NCI-H2081 (cell line): ENCODE data around the gene IFT88.
A peak's percentile ranks its signal among the peaks of the same experiment; 100 is the strongest.

ENCODE experiments used
- DNase-seq, 2 experiments: peaks; one replicate each; lab custom pipeline; 2025; lab: John Stamatoyannopoulos, UW

IFT88 gene

DNA sequence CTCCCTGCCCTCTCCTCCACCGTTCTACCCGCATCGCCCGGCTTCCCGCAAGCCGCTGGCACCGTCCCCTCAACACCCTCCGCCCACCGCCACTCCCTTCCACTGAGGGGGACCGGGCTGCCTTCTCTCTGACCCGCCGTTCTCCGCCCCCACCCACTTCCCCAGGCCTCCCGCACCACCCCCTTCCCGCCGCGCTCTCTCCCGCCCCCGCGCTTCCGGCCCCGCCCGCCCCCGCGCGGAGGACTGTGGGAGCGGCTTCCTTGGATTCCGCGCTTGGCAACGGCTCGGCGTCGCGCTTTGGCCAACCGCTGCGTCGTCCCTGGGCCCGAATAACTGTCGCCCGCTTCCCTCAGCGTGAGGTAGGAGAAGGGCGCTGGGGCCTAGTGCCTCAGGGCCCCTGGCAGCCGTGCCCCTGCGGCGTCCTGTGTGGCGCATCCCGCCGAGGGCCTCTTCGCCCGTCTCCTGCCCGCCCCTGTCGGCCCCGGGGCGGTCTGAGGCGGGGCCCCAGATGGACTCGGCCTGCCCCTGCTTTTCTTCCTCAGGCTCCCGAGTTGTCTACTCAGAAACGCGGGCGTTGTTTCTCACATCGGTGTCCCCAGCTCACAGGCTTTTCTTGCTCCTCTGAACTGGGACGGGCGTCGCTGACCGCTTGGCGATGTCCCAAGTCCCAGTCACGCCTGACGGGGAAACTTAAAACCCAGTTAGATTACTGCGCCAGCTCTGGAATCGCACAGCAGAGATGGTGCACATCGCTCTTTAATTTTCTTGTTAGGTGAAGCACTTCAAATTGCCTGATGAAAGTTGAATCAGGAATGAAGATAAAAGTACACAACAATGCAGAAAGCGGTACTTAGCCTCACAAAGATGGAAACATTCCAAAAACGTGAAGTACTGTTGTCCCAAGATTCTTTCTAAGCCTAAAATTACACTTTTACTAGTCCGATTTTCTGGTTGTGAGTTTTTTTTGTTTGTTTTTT is at the start of gene IFT88:
Gene IFT88 (plus strand): TSS at position 260 of the 977 bp plus-strand sequence. CDS start 7,229 bp downstream, outside the sequence.
- peak; percentile 82 to 83 for DNase-seq

GRCh38 chr13:20518660-20519100 is 48.3 kb upstream of the IFT88 start:
- no peak for DNase-seq

- no peak for DNase-seq
Observed at GRCh38 chr13:20519875-20520274, 47.1 kb upstream of the IFT88 start.

DNA sequence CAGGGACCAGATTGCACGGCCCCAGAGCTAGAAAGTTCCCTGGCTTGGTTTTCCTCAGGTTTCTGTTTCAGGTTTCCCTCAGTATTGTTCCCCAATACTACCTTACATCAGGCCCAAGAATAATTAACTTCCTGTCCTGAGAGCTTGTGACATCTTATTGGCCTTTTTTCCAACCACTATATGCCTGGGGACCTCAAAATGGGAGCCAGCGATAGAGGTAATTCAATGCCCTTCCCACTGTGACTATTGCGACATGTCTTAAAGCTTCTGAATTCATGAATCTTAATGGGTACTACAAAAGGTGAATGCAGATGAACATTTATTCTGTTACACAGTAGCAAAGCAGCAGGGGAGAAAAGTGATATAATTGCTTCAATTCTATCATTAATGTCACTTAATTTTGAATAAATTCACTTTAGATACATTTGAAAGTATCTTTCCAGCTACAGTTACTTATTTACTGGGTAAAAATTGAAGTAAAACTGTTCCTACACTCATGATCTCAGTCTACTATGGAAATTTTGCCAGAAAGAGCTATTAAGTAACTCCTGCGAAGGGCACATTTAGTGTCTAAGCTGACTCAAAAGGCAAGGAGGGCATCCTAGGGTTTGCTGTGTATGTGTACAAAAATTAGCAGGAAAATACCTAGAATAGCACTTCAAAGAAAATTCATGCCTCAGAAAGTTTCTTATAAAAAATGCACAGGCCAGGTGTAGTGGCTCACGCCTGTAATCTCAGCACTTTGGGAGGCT is 45.4 kb upstream of the IFT88 start:
- no peak for DNase-seq

GRCh38 chr13:20525144-20525600 is 41.8 kb upstream of the IFT88 start:
- DNase-seq: peak in 1 of 2 experiments; percentile 10

GRCh38 chr13:20525601-20526544 is 41.1 kb upstream of the IFT88 start, which contains the start of gene CRYL1:
Gene CRYL1, minus strand, starts transcription at chr13:20525857. Its CDS starts 63 bp downstream, at chr13:20525794.
- DNase-seq: peak; percentile 46 to 53

DNA sequence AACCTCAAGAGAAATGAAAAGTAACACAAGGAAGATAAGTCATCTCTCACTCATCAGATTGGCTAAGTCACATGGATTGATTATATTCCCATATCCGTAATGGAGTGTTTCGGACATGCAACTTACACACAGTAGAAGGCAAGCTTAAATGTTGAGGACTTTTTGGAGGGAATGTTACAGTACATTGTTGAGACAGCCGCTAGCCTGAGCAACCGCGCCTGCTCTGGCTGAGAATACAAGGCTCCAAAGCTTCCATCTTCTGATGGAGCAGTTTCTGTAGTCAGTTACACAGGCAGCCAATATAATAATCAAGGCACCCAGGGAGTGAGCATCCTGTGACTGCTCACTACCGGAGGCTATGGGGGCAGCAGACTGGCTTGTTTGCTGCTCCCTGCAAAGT is 40.3 kb upstream of the IFT88 start:
- DNase-seq: peak in 1 of 2 experiments; percentile 3

DNA sequence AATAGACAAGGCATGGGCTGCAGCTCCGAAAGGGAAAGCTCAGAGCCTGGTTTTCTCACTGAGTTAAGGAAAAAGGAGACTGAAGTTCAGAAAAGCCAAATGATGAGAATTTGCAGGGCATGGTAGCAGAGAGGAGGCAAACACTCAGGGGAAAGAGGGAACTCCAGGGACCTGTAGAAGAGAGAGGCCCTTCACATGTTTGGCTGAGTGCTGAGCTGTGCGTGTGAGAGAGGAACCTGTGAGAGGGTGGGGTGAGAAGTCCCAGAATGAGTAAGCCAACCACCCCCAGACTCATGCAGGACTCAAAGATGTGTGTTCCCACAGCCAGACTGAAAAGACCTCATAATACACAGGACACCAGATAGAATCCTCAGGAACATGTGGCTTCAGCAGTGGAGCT is 38.5 kb upstream of the IFT88 start:
- no peak for DNase-seq

GRCh38 chr13:20534038-20534608 is 32.8 kb upstream of the IFT88 start:
- no peak for DNase-seq

DNA sequence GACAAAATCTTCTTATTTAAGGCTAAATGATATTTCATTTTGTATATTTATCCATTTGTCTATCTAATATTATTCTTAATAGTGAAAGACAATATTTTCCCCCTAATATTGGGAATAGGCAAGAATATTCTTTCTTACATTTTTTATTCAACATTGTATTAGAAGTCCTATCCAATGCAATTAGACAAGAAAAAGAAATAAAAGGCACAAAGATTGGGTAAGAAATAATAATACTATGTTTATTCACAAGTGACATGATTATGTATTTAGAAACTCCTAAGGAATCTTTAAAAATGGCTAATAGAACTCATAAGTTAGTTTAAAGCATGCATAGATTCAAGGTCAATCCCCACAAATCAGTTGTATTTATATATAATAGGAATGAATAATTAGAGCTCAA is 30.0 kb upstream of the IFT88 start:
- no peak for DNase-seq

DNA sequence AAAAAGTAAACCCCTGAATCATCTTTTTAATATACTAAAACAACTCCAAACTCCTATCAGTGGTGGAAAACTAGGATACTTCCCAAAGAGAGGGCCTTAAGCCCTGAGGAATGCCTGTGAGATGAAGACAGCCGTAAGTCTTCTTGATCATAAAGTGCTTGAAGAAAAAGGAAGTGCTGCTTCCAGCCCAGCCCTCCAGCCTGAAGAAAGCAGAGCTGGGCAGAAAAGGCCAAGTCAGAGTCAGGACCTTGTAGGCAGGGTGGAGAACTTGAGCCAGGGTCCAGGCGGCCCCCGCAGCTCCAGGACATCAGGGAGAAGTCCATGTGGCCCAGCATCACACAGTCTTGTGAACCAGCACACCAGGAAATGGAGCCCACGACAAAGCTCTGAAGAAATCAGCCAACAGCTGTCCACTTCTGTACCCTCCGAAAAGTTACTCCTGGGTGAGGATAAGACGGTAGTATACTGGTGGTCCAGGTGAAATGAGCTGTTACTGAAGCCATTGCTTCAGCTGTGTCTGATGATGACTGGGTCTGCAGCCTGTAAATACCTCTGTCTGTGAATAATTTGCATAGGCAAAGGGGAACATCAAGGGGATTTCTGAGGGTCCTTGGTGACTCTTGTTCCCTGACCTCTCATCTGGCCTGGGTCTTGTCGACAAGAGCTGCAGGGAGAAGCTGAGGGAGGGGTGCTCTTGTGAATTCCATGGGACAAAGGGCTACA is 22.6 kb upstream of the IFT88 start:
- no peak for DNase-seq

DNA sequence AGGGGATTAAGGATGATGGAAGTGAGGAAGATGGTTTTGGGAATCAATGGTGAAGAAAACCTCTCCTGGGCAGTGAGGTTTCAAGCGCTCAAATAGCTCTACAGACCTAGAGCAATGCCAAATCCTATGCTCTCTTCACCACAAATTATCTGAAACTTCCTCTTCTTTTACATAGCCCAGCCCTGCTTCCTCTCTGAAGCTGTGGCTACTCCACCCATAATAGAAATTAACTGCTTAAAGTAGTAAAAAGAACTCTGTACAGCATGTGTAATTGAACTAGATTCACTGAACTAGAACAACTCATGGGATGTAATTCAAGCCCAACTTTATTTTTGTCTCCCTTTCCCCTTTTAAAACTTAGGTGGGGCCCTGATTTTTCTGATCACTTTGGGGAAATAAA is 20.4 kb upstream of the IFT88 start:
- no peak for DNase-seq

- DNase-seq: no peak
Observed at GRCh38 chr13:20547479-20547908, 19.5 kb upstream of the IFT88 start.

DNA sequence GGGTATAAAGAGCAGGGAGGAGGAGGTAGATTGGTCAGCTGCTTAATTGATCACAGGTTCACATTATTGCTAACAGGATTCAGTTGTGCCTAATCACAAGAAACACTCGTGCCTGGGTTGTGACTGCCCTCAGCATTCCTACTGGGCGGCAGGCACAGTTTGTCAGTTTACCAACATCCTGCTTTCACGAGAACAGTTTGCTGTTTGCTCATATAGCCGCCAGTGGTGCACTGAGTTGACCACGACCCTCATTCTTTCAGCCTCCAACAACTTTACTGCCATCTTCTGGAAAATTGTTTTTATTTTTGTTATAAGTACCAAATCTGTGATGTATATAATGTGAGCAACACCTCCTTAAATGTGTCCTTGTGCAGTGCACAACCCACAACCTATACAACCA is 16.2 kb upstream of the IFT88 start:
- DNase-seq: no peak

- no peak for DNase-seq
Observed at GRCh38 chr13:20553311-20553710, 13.6 kb upstream of the IFT88 start.

- no peak for DNase-seq
Observed at GRCh38 chr13:20558982-20559381, 8.0 kb upstream of the IFT88 start.

DNA sequence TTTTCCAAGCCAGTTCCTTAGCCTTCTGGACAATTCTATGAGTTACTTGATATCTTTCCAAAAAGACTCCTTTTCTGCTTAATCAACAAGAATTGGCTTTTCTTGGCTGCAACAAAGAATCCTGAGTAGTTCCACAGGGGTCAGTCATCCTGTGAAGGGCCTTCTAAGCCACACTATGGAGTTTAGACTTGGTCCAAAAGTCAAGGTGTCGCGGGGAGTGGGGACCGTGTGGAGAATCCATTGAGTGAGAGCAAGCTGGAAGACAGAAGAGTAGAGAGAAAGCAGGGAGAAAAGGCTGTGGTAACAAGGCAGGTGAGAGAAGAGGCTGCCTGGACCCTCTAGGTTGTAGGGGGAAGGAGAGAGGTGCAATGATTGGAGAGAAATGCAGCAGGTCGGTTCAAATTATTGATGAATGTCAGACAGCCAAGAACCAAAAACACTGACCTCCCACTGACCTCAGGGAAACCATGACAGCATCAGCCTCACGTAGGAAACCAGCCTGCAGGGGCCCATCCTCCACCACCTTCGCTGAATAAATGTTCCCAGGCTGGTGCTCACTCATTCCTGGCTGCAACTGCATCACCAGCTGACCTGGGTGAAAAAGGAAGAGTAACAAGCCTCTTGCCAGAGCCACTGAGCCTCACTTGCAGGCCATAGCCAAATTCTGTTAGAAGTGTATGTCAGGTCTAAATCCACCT is 7.1 kb upstream of the IFT88 start:
- DNase-seq: no peak

GRCh38 chr13:20561741-20562140 is 5.2 kb upstream of the IFT88 start:
- DNase-seq: no peak

- DNase-seq: no peak
Observed at GRCh38 chr13:20565115-20565736, 1.7 kb upstream of the IFT88 start.
